ENCODE results near the gene AFAP1L2.

GRCh38 chr10:114391599-114391998 is 12.7 kb downstream of the AFAP1L2 start:
- TF ChIP-seq CTCF (conservative IDR thresholded peaks at IDR 0.05; ENCODE audit: low read depth, low read length) (no peak), EZH2 (IDR thresholded peaks at IDR 0.05; ENCODE audit: borderline replicate concordance, low read depth, low read length, poor library complexity, severe bottlenecking) (no peak)

Measured in A673 (cell line).